Activated CD8-positive, alpha-beta memory T cell treated with anti-CD3 and anti-CD28 coated beads, Interleukin-2, amount 10 ng/mL, durations not matched to agents 7 days and 5 days (primary cell): ENCODE results near the gene SPTA1. TPM values are rescaled to one million over a fixed set of nuclear protein-coding genes. Genes with fewer than 3 reads are reported as not detected.

ENCODE experiments used
- ATAC-seq: fragments of 150-1000 bp; cut with Tn5 transposase; one replicate; pipeline ENCODE4 v1.10.0; 2021; ENCODE audit warnings: moderate library complexity
- CTCF ChIA-PET: fragments of 350-600 bp; sonication (Branson Sonifier 250); formaldehyde crosslinking; loops from one replicate; lab custom pipeline; 2021; ENCODE audit warnings: antibody characterized with exemption; lab: Charles Lee
- DNase-seq: peaks from one replicate; pipeline ENCODE4 v3.0.0-alpha.2; 2020
- H3K27ac Mint-ChIP-seq: one replicate; pipeline ENCODE4 v1.8.0; 2021; ENCODE audit warnings: mild to moderate bottlenecking, mixed read lengths
- H3K27me3 Mint-ChIP-seq: one replicate; pipeline ENCODE4 v1.8.0; 2021; ENCODE audit warnings: mixed read lengths
- H3K36me3 Mint-ChIP-seq: one replicate; pipeline ENCODE4 v1.8.0; 2021; ENCODE audit warnings: mild to moderate bottlenecking, mixed read lengths
- H3K4me1 Mint-ChIP-seq: one replicate; pipeline ENCODE4 v1.8.0; 2021; ENCODE audit warnings: mixed read lengths
- H3K4me3 Mint-ChIP-seq: one replicate; pipeline ENCODE4 v1.8.0; 2021; ENCODE audit warnings: mild to moderate bottlenecking, moderate library complexity, mixed read lengths
- H3K9me3 Mint-ChIP-seq: one replicate; pipeline ENCODE4 v1.8.0; 2022; ENCODE audit warnings: low read depth, mixed read lengths
- total RNA-seq, 2 experiments: library from RNA; stranded (reverse); gene quantifications; one replicate each; pipeline ENCODE4 v1.2.3, GENCODE V29; 2021

The SPTA1 gene
- total RNA-seq, 2 experiments from 2014 or later, result not detected

GRCh38 chr1:158666037-158666436 lies 20.5 kb downstream of the SPTA1 start:
- Mint-ChIP-seq H3K36me3 (no peaks in the 10 kb centered on the region), H3K4me1 (no peaks in the 10 kb centered on the region), H3K4me3 (no peak overlapping the region)

GRCh38 chr1:158654571-158654970 lies 31.9 kb downstream of the SPTA1 start:
- H3K27me3 Mint-ChIP-seq, result peaks cover 2% of the 10 kb centered on the region
- no peaks in the 10 kb centered on the region for H3K9me3 Mint-ChIP-seq
- DNase-seq (no peak), ATAC-seq (no peak)
- peaks cover 15% of the 10 kb centered on the region for H3K4me1 Mint-ChIP-seq
- H3K4me3 Mint-ChIP-seq, result no peak overlapping the region
- peaks cover 1% of the 10 kb centered on the region for H3K36me3 Mint-ChIP-seq
- CTCF ChIA-PET, result no interaction called here
- H3K27ac Mint-ChIP-seq, result no peak overlapping the region

More at GRCh38 chr1:158666037-158666436, 20.5 kb downstream of the SPTA1 start:
- Mint-ChIP-seq H3K27ac (no peak overlapping the region), H3K27me3 (peaks cover 3% of the 10 kb centered on the region), H3K9me3 (no peaks in the 10 kb centered on the region)
- no peak for ATAC-seq
- CTCF ChIA-PET, result no interaction called here
- no peak for DNase-seq

- Mint-ChIP-seq H3K27me3 (peaks cover 2% of the 10 kb centered on the region), H3K4me3 (no peak overlapping the region), H3K36me3 (peaks cover 1% of the 10 kb centered on the region), H3K27ac (no peak overlapping the region), H3K4me1 (peaks cover 15% of the 10 kb centered on the region), H3K9me3 (no peaks in the 10 kb centered on the region)
- DNase-seq, result no peak
- CTCF ChIA-PET, result no interaction called here
- ATAC-seq, result no peak
These were observed 32.4 kb downstream of the SPTA1 start for GRCh38 chr1:158654086-158654485.

- CTCF ChIA-PET, result no interaction called here
- H3K4me3 Mint-ChIP-seq, result peak overlapping the region; percentile 1
- H3K9me3 Mint-ChIP-seq, result no peaks in the 10 kb centered on the region
- DNase-seq (no peak), ATAC-seq (no peak)
- H3K27me3 Mint-ChIP-seq, result peaks cover 2% of the 10 kb centered on the region
- peaks cover 17% of the 10 kb centered on the region for H3K4me1 Mint-ChIP-seq
- peak overlapping the region; percentile 16 for H3K27ac Mint-ChIP-seq
- peaks cover 1% of the 10 kb centered on the region for H3K36me3 Mint-ChIP-seq
These were observed 33.7 kb downstream of the SPTA1 start for GRCh38 chr1:158652721-158653334.

GRCh38 chr1:158649052-158649451 lies 37.5 kb downstream of the SPTA1 start:
- no peak overlapping the region for H3K27ac Mint-ChIP-seq
- CTCF ChIA-PET, result interaction anchor here (1.3 to 1.7 kb wide), 2 partner anchors 12 to 23 kb away, joined by 3 to 4 read pairs; no protein-coding TSS in a partner anchor
- H3K36me3 Mint-ChIP-seq, result peaks cover 2% of the 10 kb centered on the region
- H3K4me1 Mint-ChIP-seq, result peaks cover 24% of the 10 kb centered on the region
- ATAC-seq (no peak), DNase-seq (no peak)
- H3K4me3 Mint-ChIP-seq, result no peak overlapping the region
- H3K27me3 Mint-ChIP-seq, result no peaks in the 10 kb centered on the region
- H3K9me3 Mint-ChIP-seq, result no peaks in the 10 kb centered on the region

- CTCF ChIA-PET, result interaction anchor here (1.1 kb wide), 1 partner anchor 24 kb away, joined by 3 read pairs; no protein-coding TSS in a partner anchor
- H3K36me3 Mint-ChIP-seq, result peaks cover 1% of the 10 kb centered on the region
- peaks cover 13% of the 10 kb centered on the region for H3K4me1 Mint-ChIP-seq
- peak overlapping the region; percentile 45 for H3K27ac Mint-ChIP-seq
- H3K9me3 Mint-ChIP-seq, result no peaks in the 10 kb centered on the region
- DNase-seq (no peak), ATAC-seq (no peak)
- H3K27me3 Mint-ChIP-seq, result no peaks in the 10 kb centered on the region
- no peak overlapping the region for H3K4me3 Mint-ChIP-seq
These were observed 40.0 kb downstream of the SPTA1 start for GRCh38 chr1:158646465-158646864.

GRCh38 chr1:158644449-158644848 lies 42.1 kb downstream of the SPTA1 start:
- Mint-ChIP-seq H3K4me3 (no peak overlapping the region), H3K9me3 (no peaks in the 10 kb centered on the region), H3K4me1 (peaks cover 13% of the 10 kb centered on the region), H3K27ac (no peak overlapping the region), H3K36me3 (peaks cover 1% of the 10 kb centered on the region), H3K27me3 (no peaks in the 10 kb centered on the region)
- ATAC-seq (no peak), DNase-seq (no peak)
- CTCF ChIA-PET, result interaction anchor here (0.7 kb wide), 1 partner anchor 428 kb away, joined by 3 read pairs; no protein-coding TSS in a partner anchor

GRCh38 chr1:158638904-158639303 lies 47.6 kb downstream of the SPTA1 start:
- DNase-seq (no peak), ATAC-seq (no peak)
- no peaks in the 10 kb centered on the region for H3K9me3 Mint-ChIP-seq
- H3K27ac Mint-ChIP-seq, result no peak overlapping the region
- H3K27me3 Mint-ChIP-seq, result no peaks in the 10 kb centered on the region
- H3K36me3 Mint-ChIP-seq, result no peaks in the 10 kb centered on the region
- no peaks in the 10 kb centered on the region for H3K4me1 Mint-ChIP-seq
- CTCF ChIA-PET, result no interaction called here
- no peak overlapping the region for H3K4me3 Mint-ChIP-seq

GRCh38 chr1:158638146-158638545 lies 48.4 kb downstream of the SPTA1 start:
- no peak for ATAC-seq
- H3K27me3 Mint-ChIP-seq, result no peaks in the 10 kb centered on the region
- no peak for DNase-seq

GRCh38 chr1:158613764-158614163 lies 72.8 kb downstream of the SPTA1 start:
- CTCF ChIA-PET, result no interaction called here
- no peaks in the 10 kb centered on the region for H3K36me3 Mint-ChIP-seq

More at GRCh38 chr1:158638146-158638545, 48.4 kb downstream of the SPTA1 start:
- Mint-ChIP-seq H3K4me1 (no peaks in the 10 kb centered on the region), H3K36me3 (no peaks in the 10 kb centered on the region), H3K27ac (no peak overlapping the region), H3K9me3 (no peaks in the 10 kb centered on the region), H3K4me3 (no peak overlapping the region)
- CTCF ChIA-PET, result no interaction called here

GRCh38 chr1:158611916-158612315 lies 74.6 kb downstream of the SPTA1 start:
- H3K4me1 Mint-ChIP-seq, result peaks cover 5% of the 10 kb centered on the region
- no peak for DNase-seq
- no peak overlapping the region for H3K4me3 Mint-ChIP-seq
- H3K27me3 Mint-ChIP-seq, result peaks cover 13% of the 10 kb centered on the region
- H3K9me3 Mint-ChIP-seq, result no peaks in the 10 kb centered on the region
- CTCF ChIA-PET, result interaction anchor here (0.7 kb wide), 1 partner anchor 64 kb away, joined by 3 read pairs; no protein-coding TSS in a partner anchor
- ATAC-seq, result no peak
- H3K36me3 Mint-ChIP-seq, result no peaks in the 10 kb centered on the region
- H3K27ac Mint-ChIP-seq, result no peak overlapping the region

More at GRCh38 chr1:158613764-158614163, 72.8 kb downstream of the SPTA1 start:
- peaks cover 22% of the 10 kb centered on the region for H3K27me3 Mint-ChIP-seq
- no peak overlapping the region for H3K27ac Mint-ChIP-seq
- H3K9me3 Mint-ChIP-seq, result no peaks in the 10 kb centered on the region
- peaks cover 5% of the 10 kb centered on the region for H3K4me1 Mint-ChIP-seq
- no peak overlapping the region for H3K4me3 Mint-ChIP-seq
- no peak for ATAC-seq
- DNase-seq, result no peak

GRCh38 chr1:158607296-158607695 lies 79.2 kb downstream of the SPTA1 start:
- CTCF ChIA-PET, result no interaction called here

GRCh38 chr1:158604968-158605367 lies 81.5 kb downstream of the SPTA1 start, which contains the start of gene OR10Z1:
Gene OR10Z1 (plus strand): TSS chr1:158605268. CDS start chr1:158606439, 1,171 bp downstream.
- Mint-ChIP-seq H3K4me1 (no peaks in the 10 kb centered on the region), H3K27ac (no peak within 1 kb of the TSS), H3K27me3 (peaks cover 16% of the 10 kb centered on the region), H3K36me3 (no peaks in the 10 kb centered on the region), H3K9me3 (no peaks in the 10 kb centered on the region), H3K4me3 (no peak within 1 kb of the TSS)
- DNase-seq (no peak), ATAC-seq (no peak)
- CTCF ChIA-PET, result no interaction called here

More at GRCh38 chr1:158607296-158607695, 79.2 kb downstream of the SPTA1 start:
- Mint-ChIP-seq H3K4me1 (peaks cover 5% of the 10 kb centered on the region), H3K9me3 (no peaks in the 10 kb centered on the region), H3K36me3 (no peaks in the 10 kb centered on the region), H3K4me3 (no peak overlapping the region), H3K27ac (no peak overlapping the region), H3K27me3 (peaks cover 9% of the 10 kb centered on the region)
- DNase-seq, result no peak
- no peak for ATAC-seq

- no peak overlapping the region for H3K4me3 Mint-ChIP-seq
- peaks cover 19% of the 10 kb centered on the region for H3K27me3 Mint-ChIP-seq
- DNase-seq (no peak), ATAC-seq (no peak)
- no peaks in the 10 kb centered on the region for H3K36me3 Mint-ChIP-seq
- CTCF ChIA-PET, result no interaction called here
- H3K4me1 Mint-ChIP-seq, result no peaks in the 10 kb centered on the region
- H3K27ac Mint-ChIP-seq, result no peak overlapping the region
- peaks cover 4% of the 10 kb centered on the region for H3K9me3 Mint-ChIP-seq
These were observed 85.8 kb downstream of the SPTA1 start for GRCh38 chr1:158600735-158601134.
